OCI-LY3 (cell line): Measurements from ENCODE around the gene DNMT1.

Experiments
- H2AFZ ChIP-seq: fragments of 200-600, 300-600 bp; shearing (Covaris generic); 2 replicates; pipeline ENCODE4 v1.6.0; 2014; ENCODE audit warnings: antibody characterized with exemption, low read depth, low read length
- H3K27ac ChIP-seq: fragments of 200-600, 300-600 bp; sonication (generic); 2 replicates; pipeline ENCODE4 v1.5.1; 2014; ENCODE audit warnings: mild to moderate bottlenecking, low read length, moderate library complexity, mixed read lengths
- H3K27me3 ChIP-seq: fragments of 200-600, 300-600 bp; sonication (generic); 2 replicates; pipeline ENCODE4 v1.6.1; 2014; ENCODE audit warnings: low read depth, low read length, mixed read lengths
- H3K36me3 ChIP-seq: fragments of 200-600, 300-600 bp; sonication (generic); replicated peaks from 2 replicates; pipeline ENCODE3; 2014; ENCODE audit warnings: low read depth, low read length, mixed read lengths
- H3K4me1 ChIP-seq: fragments of 300-600, 200-600 bp; sonication (generic); 2 replicates; pipeline ENCODE4 v1.6.1; 2014; ENCODE audit warnings: low read length, mixed read lengths
- H3K4me2 ChIP-seq: fragments of 200-600, 300-600 bp; sonication (generic); 2 replicates; pipeline ENCODE4 v1.6.1; 2014; ENCODE audit warnings: low read length, mixed read lengths
- H3K4me3 ChIP-seq: fragments of 300-600, 200-600 bp; sonication (generic); 2 replicates; pipeline ENCODE4 v1.5.1; 2014; ENCODE audit warnings: antibody characterized with exemption, mild to moderate bottlenecking, low read length, moderate library complexity
- H3K79me2 ChIP-seq: fragments of 300-600, 200-600 bp; shearing (Covaris generic); 2 replicates; pipeline ENCODE4 v1.6.1; 2014; ENCODE audit warnings: mild to moderate bottlenecking, low read length, mixed read lengths
- H3K9ac ChIP-seq: fragments of 300-600, 200-600 bp; shearing (Covaris generic); 2 replicates; pipeline ENCODE4 v1.6.0; 2014; ENCODE audit warnings: mild to moderate bottlenecking, low read length, moderate library complexity
- H3K9me3 ChIP-seq: fragments of 200-600, 300-600 bp; shearing (Covaris generic); 2 replicates; pipeline ENCODE4 v1.6.1; 2014; ENCODE audit warnings: low read length, mixed read lengths; ENCODE audit not compliant: insufficient read depth
- H4K20me1 ChIP-seq: fragments of 200-600, 300-600 bp; sonication (generic); 2 replicates; pipeline ENCODE4 v1.6.1; 2016; ENCODE audit warnings: low read length, mixed read lengths; ENCODE audit not compliant: insufficient read depth
- CTCF ChIP-seq: fragments of 200-600, 300-600 bp; sonication (generic); IDR thresholded peaks from 2 replicates; pipeline ENCODE4 v1.5.1; 2014; ENCODE audit warnings: antibody characterized with exemption, low read length, low read depth
- EZH2phosphoT487 ChIP-seq: fragments of 200-600 bp; shearing (Covaris generic); IDR thresholded peaks from 2 replicates; pipeline ENCODE4 v1.6.1; 2018; ENCODE audit warnings: antibody characterized with exemption, mixed run types, low read depth

Gene DNMT1

GRCh38 chr19:10107817-10108367 lies 86.9 kb downstream of the DNMT1 start:
- peak overlapping the region; percentile 96 for H3K4me2 ChIP-seq

GRCh38 chr19:10107254-10107653 lies 87.5 kb downstream of the DNMT1 start:
- Histone ChIP-seq H3K4me3 (peak overlapping the region; percentile 91), H3K27ac (peak overlapping the region; percentile 43), H3K9me3 (no peaks in the 10 kb centered on the region), H3K4me1 (peaks cover 52% of the 10 kb centered on the region), H4K20me1 (no peaks in the 10 kb centered on the region; the same call in 1 of the 2 replicates), H3K4me2 (peak overlapping the region; percentile 96), H3K27me3 (no peaks in the 10 kb centered on the region), H3K36me3 (peaks cover 43% of the 10 kb centered on the region), H3K9ac (peak overlapping the region; percentile 95), H3K79me2 (peaks cover 40% of the 10 kb centered on the region), H2AFZ (no peak overlapping the region)
- no peak for TF ChIP-seq EZH2phosphoT487
- TF ChIP-seq CTCF = no peak

More at GRCh38 chr19:10107817-10108367, 86.9 kb downstream of the DNMT1 start:
- no peaks in the 10 kb centered on the region for H3K9me3 ChIP-seq
- peak overlapping the region; percentile 95; the same call in 1 of the 2 replicates for H3K9ac ChIP-seq
- peaks cover 40% of the 10 kb centered on the region for H3K79me2 ChIP-seq
- peaks cover 45% of the 10 kb centered on the region for H3K36me3 ChIP-seq
- peak overlapping the region; percentile 91; the same call in 1 of the 2 replicates for H3K4me3 ChIP-seq
- H3K27ac ChIP-seq = no peak overlapping the region
- H3K27me3 ChIP-seq = no peaks in the 10 kb centered on the region
- no peak overlapping the region for H2AFZ ChIP-seq
- H4K20me1 ChIP-seq = no peaks in the 10 kb centered on the region; the same call in 1 of the 2 replicates
- H3K4me1 ChIP-seq = peaks cover 52% of the 10 kb centered on the region
- no peak for TF ChIP-seq EZH2phosphoT487
- no peak for TF ChIP-seq CTCF

GRCh38 chr19:10106100-10106936 lies 88.4 kb downstream of the DNMT1 start, which contains the start of gene PPAN:
Gene PPAN, plus strand, starts transcription at chr19:10106362. Its CDS starts 33 bp downstream, at chr19:10106395.
- H3K4me1 ChIP-seq = peaks cover 50% of the 10 kb centered on the region
- H3K27me3 ChIP-seq = no peaks in the 10 kb centered on the region
- H3K9ac ChIP-seq = peak within 1 kb of the TSS; percentile 95
- no peaks in the 10 kb centered on the region; the same call in 1 of the 2 replicates for H4K20me1 ChIP-seq
- H3K27ac ChIP-seq = peak within 1 kb of the TSS; percentile 79
- H3K4me3 ChIP-seq = peak within 1 kb of the TSS; percentile 91
- peaks cover 40% of the 10 kb centered on the region for H3K79me2 ChIP-seq
- H3K36me3 ChIP-seq = peaks cover 37% of the 10 kb centered on the region
- TF ChIP-seq CTCF (no peak), EZH2phosphoT487 (no peak)
- no peaks in the 10 kb centered on the region for H3K9me3 ChIP-seq
- H2AFZ ChIP-seq = peak within 1 kb of the TSS; percentile 27
- peak within 1 kb of the TSS; percentile 96 for H3K4me2 ChIP-seq

GRCh38 chr19:10105509-10106099 lies 89.1 kb downstream of the DNMT1 start:
- H3K79me2 ChIP-seq = peaks cover 40% of the 10 kb centered on the region
- no peaks in the 10 kb centered on the region for H3K9me3 ChIP-seq
- no peaks in the 10 kb centered on the region for H3K27me3 ChIP-seq
- H3K4me2 ChIP-seq = peak overlapping the region; percentile 66
- no peaks in the 10 kb centered on the region for H4K20me1 ChIP-seq
- peak overlapping the region; percentile 79 for H3K27ac ChIP-seq
- peaks cover 47% of the 10 kb centered on the region for H3K4me1 ChIP-seq
- H2AFZ ChIP-seq = peak overlapping the region; percentile 27
- H3K4me3 ChIP-seq = peak overlapping the region; percentile 91
- no peak for TF ChIP-seq CTCF
- TF ChIP-seq EZH2phosphoT487 = no peak
- peaks cover 31% of the 10 kb centered on the region for H3K36me3 ChIP-seq
- H3K9ac ChIP-seq = peak overlapping the region; percentile 50
